GM21619 (cell line): ENCODE measurements around the gene MYBPH.

Experiments
- ATAC-seq: cut with Tn5 transposase; IDR thresholded peaks from one replicate; pipeline ENCODE4 v1.9.1; 2021; ENCODE audit not compliant: unreplicated experiment

MYBPH gene

DNA sequence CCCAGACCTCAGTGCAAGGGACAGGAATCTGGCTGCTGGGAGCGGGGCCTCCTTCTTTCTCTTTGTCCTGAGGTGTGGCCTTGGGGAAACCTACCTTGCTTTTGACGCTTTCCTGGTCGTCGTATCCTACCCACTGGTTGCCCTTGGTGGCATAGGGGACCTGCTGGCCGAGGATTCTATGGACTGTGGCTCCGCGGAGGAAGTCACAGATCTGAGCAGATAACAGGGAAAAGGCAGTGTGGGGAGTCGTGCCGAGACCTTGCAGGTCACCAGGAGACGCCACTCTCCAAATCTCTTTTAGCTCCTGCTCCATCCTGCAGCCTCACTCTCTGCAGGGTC lies 4.0 kb upstream of the MYBPH start:
- ATAC-seq, result no peak

DNA sequence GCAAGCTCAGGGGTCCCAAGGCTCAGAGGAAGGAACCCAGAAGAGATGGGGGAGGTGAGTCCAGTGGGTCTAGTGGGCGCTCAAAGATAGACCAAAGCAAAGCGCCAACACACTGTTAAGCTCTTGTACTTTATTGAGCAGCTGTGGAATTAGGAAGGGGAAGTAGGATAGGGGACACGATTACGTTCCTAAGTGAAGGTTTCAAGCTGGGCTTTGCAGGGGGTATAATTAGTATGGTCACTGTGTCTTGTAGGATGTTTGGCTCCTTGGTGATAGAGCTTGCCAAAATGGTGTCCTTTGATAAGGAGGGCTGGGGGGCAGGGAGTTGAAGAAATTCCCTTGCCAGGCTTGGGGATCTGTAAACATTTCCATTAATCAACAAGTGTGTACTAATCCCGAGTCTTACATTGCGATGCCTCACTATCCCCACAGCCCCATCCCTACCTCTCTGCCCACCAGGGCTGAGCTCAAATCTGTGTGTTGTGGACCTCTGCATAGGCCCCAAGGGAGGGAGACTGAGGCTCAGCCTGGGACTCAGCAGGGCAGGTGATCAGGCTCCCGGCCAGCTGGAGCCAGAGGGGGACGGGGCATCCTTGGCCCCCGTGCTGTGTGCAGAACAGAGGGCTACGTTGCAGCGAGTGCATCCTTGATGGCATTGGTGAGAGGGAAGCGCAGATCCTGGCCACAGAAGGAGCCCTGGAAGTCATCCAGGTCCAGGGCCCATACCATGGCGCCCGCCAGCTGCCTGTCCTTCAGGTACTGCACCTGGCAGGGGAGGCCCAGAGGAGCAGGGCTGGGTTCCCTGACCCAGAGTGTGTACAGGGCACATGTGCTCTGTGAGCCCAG lies 3.4 kb upstream of the MYBPH start:
- ATAC-seq, result no peak

DNA sequence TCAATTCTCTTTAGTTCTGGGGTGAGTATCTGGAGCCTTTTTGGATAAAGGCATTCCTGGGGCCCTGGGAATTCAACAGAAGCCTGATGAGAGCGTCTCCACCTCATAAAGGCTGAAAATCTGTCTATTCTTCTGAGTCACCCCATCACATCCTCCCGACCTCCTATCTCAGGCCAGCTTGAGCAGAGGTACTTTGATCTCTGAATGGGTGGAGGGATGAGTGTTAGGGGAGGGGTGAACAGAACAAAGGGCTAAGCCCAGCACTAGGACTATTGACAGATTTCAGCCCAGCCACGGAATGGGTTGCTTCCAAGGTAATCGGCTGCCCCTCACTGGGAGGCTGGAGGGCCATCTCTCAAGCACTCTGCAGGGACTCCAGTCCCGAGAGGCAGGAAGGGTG lies 2.5 kb upstream of the MYBPH start:
- ATAC-seq, result no peak

- ATAC-seq, result no peak
Measured at GRCh38 chr1:203177470-203178039, 1.9 kb upstream of the MYBPH start.

GRCh38 chr1:203177036-203177405 lies 1.4 kb upstream of the MYBPH start:
- ATAC-seq, result no peak

DNA sequence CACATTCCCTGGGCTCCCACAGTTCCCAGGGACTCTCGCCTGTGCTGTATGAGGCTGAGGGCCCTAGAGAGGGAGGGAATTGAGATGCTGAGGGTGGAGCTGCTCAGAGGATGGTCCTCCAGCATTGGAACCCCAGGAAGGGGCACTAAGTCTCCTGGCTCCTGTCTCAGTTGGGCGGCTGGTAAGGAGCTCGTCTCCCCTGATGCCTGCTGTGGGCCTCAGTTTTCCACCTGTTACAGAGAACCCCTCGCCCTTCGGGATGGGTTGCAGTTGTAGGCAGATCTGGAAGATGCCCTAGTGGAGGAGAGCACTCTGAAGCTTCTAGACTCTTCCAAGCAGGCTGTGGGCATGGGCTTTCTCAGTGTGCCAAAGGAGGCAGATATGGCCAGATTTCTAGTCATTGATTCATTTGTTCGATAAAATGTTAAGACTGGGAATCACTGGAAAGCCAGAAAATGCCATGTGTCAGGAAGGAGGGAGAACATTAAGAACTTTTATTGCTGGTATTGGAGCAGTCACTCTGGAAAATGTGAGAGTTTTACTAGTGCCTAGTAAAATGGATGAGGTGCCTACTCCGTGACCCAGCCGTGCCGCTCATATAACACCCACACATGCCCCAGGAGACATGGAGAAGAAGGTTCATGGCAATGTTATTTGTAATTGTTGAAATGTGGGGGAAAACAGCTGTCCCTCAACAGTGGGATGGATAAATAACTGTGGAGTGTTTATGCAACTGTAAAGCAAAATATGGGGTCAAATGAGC lies 828 bp upstream of the MYBPH start:
- ATAC-seq, result no peak

DNA sequence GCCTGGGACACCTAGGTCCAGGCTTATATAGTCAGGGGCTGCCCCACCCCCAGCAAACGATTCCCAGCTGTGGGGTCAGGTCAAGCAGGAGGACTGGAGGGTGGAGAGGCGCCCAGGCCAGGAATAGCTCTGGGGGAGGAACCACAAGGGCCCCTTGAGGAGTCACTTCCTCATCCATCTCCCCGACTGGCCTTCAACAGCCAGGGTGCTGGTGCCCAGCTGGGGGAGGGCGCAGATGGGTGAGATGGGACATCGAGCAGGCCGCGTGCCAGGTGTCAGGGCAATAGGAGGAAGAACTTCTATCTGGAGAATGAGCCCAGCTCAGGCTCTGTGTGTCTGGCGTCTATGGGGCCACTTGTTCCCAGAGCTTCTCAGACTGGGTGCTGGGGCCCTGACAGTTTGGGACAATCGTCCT lies 208 bp upstream of the MYBPH start:
- ATAC-seq, result no peak

DNA sequence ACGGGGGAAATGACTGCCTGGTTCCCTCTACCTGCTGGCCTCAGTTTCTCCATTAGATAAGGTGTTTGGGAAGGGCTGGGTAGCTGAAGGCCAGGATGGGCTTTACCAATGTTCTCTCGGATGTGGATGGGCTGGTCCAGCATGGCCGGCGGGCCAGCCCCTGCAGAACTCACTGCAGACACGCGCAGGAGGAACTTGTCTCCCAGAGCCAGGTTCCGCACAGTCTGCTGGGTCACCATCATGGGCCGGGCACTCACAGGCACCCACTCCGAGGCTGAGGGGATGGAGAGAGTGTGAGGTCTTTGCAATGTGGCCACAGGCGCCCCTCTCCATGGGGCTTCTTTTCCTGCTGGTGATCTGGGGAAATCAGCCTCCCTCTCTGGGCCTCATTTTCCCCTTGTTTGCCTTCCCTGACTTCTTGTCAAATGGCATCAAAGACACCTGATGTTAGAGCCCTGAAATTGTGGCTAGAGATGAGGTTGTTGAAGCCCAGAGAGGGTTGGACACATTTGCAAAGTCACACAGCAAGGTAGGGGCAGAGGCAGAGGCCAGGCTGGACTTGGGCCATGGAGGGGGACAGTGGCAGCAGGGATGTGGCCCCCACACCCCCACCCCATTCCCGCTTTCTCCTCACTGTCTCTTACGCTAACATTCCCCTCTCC lies 1.2 kb downstream of the MYBPH start:
- no peak for ATAC-seq

DNA sequence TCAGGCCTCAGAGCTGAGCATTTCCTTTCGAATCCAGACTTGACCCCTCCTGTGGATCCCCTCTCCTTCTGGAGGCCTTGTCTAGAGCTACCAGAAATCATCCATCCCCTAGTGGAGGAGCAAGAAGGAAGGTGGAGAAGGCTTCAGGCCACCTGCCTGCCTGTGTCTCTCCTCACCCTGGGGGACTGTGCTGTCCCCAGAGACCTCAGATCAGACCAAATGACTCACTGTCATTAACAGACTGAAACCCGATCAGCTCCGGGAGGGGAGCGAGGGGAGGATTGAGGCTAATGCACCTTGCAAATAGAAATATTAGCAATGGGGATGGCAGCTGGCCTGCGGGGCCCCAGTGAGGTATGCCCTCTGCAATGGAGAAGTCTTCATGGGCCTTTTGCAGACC lies 2.1 kb downstream of the MYBPH start:
- peak; percentile 91 for ATAC-seq

DNA sequence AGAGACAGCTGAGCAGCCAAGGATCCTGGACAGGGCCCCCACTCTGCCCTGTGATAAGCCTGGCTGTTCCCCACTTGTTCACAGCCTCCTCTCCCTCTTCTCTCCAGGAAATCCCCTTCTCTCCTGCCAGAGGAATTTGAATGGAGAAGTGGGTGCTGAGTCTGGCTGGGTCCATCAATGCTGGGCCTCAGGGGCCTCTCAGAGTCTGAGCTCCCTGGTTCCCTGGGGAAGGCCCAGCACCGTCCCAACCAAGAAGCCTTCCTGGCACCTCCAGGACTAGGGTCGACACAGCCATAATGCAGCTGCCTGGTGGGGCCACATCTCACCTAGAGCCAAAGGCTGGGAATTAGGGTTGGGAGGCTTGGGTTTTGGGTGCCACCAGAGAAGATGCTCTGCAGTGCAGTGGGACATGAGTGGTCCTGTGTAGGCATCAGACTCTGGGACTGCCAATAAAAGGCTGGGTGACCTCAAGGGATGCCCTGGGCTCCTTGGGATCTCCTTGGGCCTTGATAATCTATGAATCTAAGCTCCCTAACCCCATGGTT lies 2.5 kb downstream of the MYBPH start:
- ATAC-seq, result no peak

DNA sequence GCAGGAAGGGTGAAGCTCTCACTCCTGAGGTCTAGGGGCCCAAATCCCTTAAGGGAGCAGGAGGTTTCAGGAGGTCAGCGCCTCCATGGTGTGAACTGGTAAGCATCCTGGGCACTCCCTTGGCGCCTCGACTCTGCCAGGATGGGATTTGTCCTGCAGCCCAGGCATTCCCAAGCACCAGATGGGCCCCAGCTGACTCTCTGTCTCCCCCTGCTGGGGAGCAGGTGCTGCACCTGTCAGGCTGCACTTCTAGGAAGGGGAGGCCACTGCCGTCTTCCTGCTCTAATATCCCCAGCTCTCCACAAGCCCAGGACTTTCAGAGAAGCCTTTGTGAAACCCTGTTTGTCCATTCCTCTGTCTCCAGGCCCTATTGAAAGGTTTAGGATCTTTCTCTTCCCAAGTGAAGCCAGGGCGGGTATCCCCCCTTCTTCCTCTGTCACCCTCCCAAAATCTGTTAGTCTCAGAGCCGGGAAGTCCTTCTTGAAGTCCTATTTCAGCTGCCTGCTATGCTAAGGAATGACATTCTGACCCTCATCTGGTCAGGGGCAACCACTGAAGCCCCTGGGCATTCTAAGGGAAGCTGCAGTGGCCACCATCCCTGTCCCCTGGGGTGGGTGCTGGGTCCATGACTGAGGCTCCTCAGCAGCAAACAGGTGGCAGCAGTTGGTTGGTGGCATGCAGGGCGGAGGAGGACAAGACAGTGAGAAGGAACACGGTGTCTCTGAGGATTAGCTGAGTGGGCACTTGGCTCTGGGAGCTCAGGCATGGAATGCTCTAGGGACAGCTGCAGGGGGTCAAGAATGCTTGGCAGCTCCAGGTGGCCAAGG lies 3.2 kb downstream of the MYBPH start:
- no peak for ATAC-seq

DNA sequence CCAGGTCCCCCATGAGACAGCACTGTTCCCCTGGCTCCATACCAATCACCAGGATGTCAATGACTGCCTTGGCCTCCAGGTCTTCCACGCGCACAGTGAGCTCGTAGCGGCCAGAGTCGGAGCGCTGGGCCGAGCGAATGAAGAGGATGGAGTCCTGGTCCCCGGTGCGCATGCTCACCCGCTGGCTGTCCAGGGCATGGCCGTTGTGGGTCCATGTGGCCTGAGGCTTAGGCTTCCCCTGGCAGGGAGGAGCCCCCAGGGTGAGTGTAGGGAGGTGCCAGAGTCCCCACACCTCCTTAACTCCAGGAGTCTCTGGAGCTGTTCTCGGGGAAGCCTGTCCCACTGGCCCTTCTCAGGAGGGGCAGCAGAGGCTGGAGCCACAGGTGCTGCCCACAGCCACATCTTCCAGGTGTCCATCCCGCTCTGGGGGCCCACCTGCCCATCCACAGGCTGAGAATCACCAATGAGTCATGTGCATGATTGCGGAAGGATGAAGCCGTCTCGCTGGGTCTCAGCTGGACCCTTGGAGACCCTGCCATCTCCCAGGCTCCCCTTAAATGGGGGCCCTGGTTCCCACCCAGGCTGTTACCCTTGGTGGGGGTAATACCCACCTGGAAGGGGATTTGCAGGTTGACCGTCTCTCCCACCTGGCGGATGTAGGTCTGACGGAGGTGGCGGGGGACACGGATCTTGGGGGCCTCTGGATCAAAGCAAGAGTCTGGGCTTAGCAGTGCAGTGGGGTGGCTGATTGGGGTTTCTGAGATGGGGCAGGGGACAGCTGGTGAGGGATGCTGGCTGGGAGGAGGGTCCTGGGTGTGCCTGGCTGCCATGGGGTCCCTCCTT lies 4.1 kb downstream of the MYBPH start:
- ATAC-seq, result no peak

GRCh38 chr1:203170625-203171330 lies 4.8 kb downstream of the MYBPH start:
- no peak for ATAC-seq

GRCh38 chr1:203169770-203170520 lies 5.7 kb downstream of the MYBPH start:
- ATAC-seq, result no peak

- no peak for ATAC-seq
Measured at GRCh38 chr1:203168991-203169390, 6.6 kb downstream of the MYBPH start.

GRCh38 chr1:203168256-203168786 lies 7.3 kb downstream of the MYBPH start:
- no peak for ATAC-seq

DNA sequence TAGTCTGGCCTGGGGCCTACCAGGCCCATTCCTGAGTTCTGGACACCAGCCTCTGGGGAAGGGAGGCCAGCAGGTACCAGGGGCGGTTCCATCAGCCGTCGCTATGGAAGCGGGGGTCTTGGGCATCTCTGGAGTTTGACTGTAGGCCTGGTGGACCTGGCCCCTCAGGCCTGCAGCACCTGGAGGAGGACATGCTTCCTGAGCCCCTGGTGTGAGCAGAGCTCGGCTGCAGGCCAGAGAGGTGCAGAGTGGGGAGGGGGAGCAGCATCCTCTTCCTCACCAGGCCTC lies 7.8 kb downstream of the MYBPH start:
- no peak for ATAC-seq
